Astrocyte (in vitro differentiated cells and primary cell): ENCODE measurements around the gene CDHR5. TPM values are rescaled to one million over a fixed set of nuclear protein-coding genes. Genes with fewer than 3 reads are reported as not detected.
A peak's percentile ranks its signal among the peaks of the same experiment; 100 is the strongest.

Experiments
- DNase-seq: peaks from one replicate; pipeline ENCODE4 v3.0.0-alpha.2; 2010; ENCODE audit warnings: low read depth
- FAIRE-seq: peaks from 2 replicates; lab custom pipeline; 2011; peaks lifted over from hg19 to GRCh38; lab: Jason Lieb, UNC
- H2AFZ ChIP-seq: 2 replicates; pipeline ENCODE4 v1.6.0; 2012; ENCODE audit warnings: low read depth, low read length, inconsistent platforms
- H3K27ac ChIP-seq: 2 replicates; pipeline ENCODE4 v1.5.1; 2011; ENCODE audit warnings: low read depth, low read length, inconsistent platforms
- H3K27me3 ChIP-seq: 2 replicates; pipeline ENCODE4 v1.6.0; 2011; ENCODE audit warnings: low read length, inconsistent platforms; ENCODE audit not compliant: insufficient read depth
- H3K36me3 ChIP-seq: 2 replicates; pipeline ENCODE4 v1.5.1; 2011; ENCODE audit warnings: low read length, inconsistent platforms; ENCODE audit not compliant: insufficient read depth
- H3K4me1 ChIP-seq: 2 replicates; pipeline ENCODE4 v1.5.1; 2011; ENCODE audit warnings: low read length, inconsistent platforms; ENCODE audit not compliant: insufficient read depth
- H3K4me2 ChIP-seq: 2 replicates; pipeline ENCODE4 v1.6.0; 2012; ENCODE audit warnings: low read length, inconsistent platforms
- H3K4me3 ChIP-seq: 2 replicates; pipeline ENCODE4 v1.5.1; 2011; ENCODE audit warnings: low read depth, mild to moderate bottlenecking, low read length, inconsistent platforms; ENCODE audit not compliant: insufficient read depth
- H3K79me2 ChIP-seq: 2 replicates; pipeline ENCODE4 v1.6.0; 2012; ENCODE audit warnings: mild to moderate bottlenecking, low read length, inconsistent platforms; ENCODE audit not compliant: insufficient read depth
- H3K9ac ChIP-seq: 2 replicates; pipeline ENCODE4 v1.6.0; 2012; ENCODE audit warnings: mild to moderate bottlenecking, low read length, inconsistent platforms
- H3K9me3 ChIP-seq: 2 replicates; pipeline ENCODE4 v1.5.1; 2012; ENCODE audit warnings: low read depth, mild to moderate bottlenecking, low read length, inconsistent platforms; ENCODE audit not compliant: insufficient read depth
- H4K20me1 ChIP-seq: 2 replicates; pipeline ENCODE4 v1.6.0; 2012; ENCODE audit warnings: low read length, inconsistent platforms; ENCODE audit not compliant: insufficient read depth
- H3K27ac Mint-ChIP-seq: one replicate; pipeline ENCODE4 v1.8.0; 2021; ENCODE audit warnings: mild to moderate bottlenecking, mixed read lengths; ENCODE audit not compliant: unreplicated experiment
- H3K27me3 Mint-ChIP-seq: one replicate; pipeline ENCODE4 v1.8.0; 2021; ENCODE audit warnings: low read depth, mixed read lengths; ENCODE audit not compliant: unreplicated experiment
- H3K36me3 Mint-ChIP-seq: one replicate; pipeline ENCODE4 v1.8.0; 2021; ENCODE audit warnings: low read depth, mixed read lengths; ENCODE audit not compliant: unreplicated experiment
- H3K4me1 Mint-ChIP-seq: one replicate; pipeline ENCODE4 v1.8.0; 2021; ENCODE audit warnings: low read depth, mixed read lengths; ENCODE audit not compliant: unreplicated experiment
- H3K4me3 Mint-ChIP-seq: one replicate; pipeline ENCODE4 v1.8.0; 2021; ENCODE audit warnings: mild to moderate bottlenecking, moderate library complexity, mixed read lengths; ENCODE audit not compliant: unreplicated experiment
- H3K9me3 Mint-ChIP-seq: one replicate; pipeline ENCODE4 v1.8.0; 2021; ENCODE audit warnings: mild to moderate bottlenecking, mixed read lengths; ENCODE audit not compliant: unreplicated experiment
- EZH2 ChIP-seq: IDR thresholded peaks from 2 replicates; pipeline ENCODE4 v1.6.1; 2012; ENCODE audit warnings: mild to moderate bottlenecking, low read length, inconsistent platforms; ENCODE audit not compliant: insufficient read depth
- total RNA-seq: library from RNA; stranded (reverse); gene quantifications from 2 replicates; pipeline ENCODE4 v1.2.1, GENCODE V29; 2021
- TF ChIP-seq, protein P1 (sequence below): IDR thresholded peaks from 2 replicates; pipeline ENCODE4 v1.5.1; 2011; ENCODE audit warnings: low read depth, mild to moderate bottlenecking, inconsistent platforms, low read length, moderate library complexity; ENCODE audit not compliant: insufficient read depth

Gene CDHR5
- total RNA-seq, 1 donor from 2014 or later: not detected

DNA sequence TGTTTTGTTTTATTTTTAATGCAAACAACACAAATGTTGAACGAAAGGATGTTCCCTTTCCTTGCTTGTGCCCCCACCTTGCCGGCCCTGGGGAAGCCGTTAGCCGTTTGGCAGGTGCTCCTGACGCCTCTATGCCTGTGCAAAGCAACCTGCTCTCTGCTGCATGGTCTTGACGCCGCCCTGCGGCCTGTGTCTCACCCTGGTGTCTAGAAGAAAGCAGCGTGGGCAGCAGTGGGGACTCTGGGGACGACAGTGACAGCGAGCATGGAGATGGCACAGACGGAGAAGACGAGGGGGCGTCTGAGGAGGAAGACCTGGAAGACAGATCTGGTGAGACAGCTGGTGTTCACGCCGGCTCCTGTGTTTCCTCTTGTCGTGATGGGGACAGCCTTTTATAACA is 43.0 kb downstream of the CDHR5 start:
- no peak for DNase-seq
- Histone ChIP-seq H2AFZ (no peak overlapping the region), H4K20me1 (peaks cover 79% of the 10 kb centered on the region), H3K9ac (no peak overlapping the region), H3K4me3 (no peak overlapping the region), H3K27ac (no peak overlapping the region), H3K36me3 (peaks cover 8% of the 10 kb centered on the region), H3K27me3 (no peaks in the 10 kb centered on the region), H3K79me2 (peaks cover 84% of the 10 kb centered on the region), H3K9me3 (no peaks in the 10 kb centered on the region), H3K4me1 (peaks cover 14% of the 10 kb centered on the region), H3K4me2 (no peak overlapping the region)
- TF ChIP-seq EZH2: no peak
- TF ChIP-seq, protein P1, sequence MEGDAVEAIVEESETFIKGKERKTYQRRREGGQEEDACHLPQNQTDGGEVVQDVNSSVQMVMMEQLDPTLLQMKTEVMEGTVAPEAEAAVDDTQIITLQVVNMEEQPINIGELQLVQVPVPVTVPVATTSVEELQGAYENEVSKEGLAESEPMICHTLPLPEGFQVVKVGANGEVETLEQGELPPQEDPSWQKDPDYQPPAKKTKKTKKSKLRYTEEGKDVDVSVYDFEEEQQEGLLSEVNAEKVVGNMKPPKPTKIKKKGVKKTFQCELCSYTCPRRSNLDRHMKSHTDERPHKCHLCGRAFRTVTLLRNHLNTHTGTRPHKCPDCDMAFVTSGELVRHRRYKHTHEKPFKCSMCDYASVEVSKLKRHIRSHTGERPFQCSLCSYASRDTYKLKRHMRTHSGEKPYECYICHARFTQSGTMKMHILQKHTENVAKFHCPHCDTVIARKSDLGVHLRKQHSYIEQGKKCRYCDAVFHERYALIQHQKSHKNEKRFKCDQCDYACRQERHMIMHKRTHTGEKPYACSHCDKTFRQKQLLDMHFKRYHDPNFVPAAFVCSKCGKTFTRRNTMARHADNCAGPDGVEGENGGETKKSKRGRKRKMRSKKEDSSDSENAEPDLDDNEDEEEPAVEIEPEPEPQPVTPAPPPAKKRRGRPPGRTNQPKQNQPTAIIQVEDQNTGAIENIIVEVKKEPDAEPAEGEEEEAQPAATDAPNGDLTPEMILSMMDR: no peak
- no peak for FAIRE-seq
- no peak overlapping the region for H3K4me3 Mint-ChIP-seq
- peaks cover 16% of the 10 kb centered on the region for H3K36me3 Mint-ChIP-seq
- H3K4me1 Mint-ChIP-seq: peaks cover 37% of the 10 kb centered on the region
- no peaks in the 10 kb centered on the region for H3K9me3 Mint-ChIP-seq
- no peaks in the 10 kb centered on the region for H3K27me3 Mint-ChIP-seq
- H3K27ac Mint-ChIP-seq: no peak overlapping the region

DNA sequence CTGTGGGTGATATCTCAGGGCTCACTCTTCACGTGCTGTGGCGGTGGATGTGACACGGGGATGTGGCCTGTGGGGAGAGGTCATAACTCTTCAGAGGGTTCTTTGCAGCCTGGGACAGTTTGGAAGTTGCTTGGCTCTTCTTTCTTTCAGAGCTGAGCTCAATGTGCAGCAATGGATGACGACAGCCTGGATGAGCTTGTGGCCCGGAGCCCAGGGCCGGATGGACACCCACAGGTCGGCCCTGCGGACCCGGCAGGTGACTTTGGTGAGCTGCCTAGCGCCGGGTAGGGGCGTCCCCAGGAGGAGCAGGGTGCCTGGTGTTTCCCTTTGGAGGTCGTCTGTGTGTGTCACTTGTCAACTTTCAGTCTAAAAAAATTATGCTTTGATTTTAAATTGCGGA is 43.4 kb downstream of the CDHR5 start:
- no peaks in the 10 kb centered on the region for H3K9me3 Mint-ChIP-seq
- Histone ChIP-seq H3K9ac (no peak overlapping the region), H4K20me1 (peaks cover 75% of the 10 kb centered on the region), H3K4me1 (peaks cover 14% of the 10 kb centered on the region), H3K36me3 (peaks cover 8% of the 10 kb centered on the region), H3K79me2 (peaks cover 81% of the 10 kb centered on the region), H3K27me3 (no peaks in the 10 kb centered on the region), H3K27ac (no peak overlapping the region), H3K4me2 (no peak overlapping the region), H2AFZ (no peak overlapping the region), H3K9me3 (no peaks in the 10 kb centered on the region), H3K4me3 (no peak overlapping the region)
- H3K36me3 Mint-ChIP-seq: peaks cover 13% of the 10 kb centered on the region
- peak overlapping the region; percentile 72 for H3K4me3 Mint-ChIP-seq
- H3K27me3 Mint-ChIP-seq: no peaks in the 10 kb centered on the region
- DNase-seq: no peak
- no peak overlapping the region for H3K27ac Mint-ChIP-seq
- peaks cover 34% of the 10 kb centered on the region for H3K4me1 Mint-ChIP-seq
- no peak for FAIRE-seq
- TF ChIP-seq EZH2: no peak
- TF ChIP-seq, protein P1: no peak

DNA sequence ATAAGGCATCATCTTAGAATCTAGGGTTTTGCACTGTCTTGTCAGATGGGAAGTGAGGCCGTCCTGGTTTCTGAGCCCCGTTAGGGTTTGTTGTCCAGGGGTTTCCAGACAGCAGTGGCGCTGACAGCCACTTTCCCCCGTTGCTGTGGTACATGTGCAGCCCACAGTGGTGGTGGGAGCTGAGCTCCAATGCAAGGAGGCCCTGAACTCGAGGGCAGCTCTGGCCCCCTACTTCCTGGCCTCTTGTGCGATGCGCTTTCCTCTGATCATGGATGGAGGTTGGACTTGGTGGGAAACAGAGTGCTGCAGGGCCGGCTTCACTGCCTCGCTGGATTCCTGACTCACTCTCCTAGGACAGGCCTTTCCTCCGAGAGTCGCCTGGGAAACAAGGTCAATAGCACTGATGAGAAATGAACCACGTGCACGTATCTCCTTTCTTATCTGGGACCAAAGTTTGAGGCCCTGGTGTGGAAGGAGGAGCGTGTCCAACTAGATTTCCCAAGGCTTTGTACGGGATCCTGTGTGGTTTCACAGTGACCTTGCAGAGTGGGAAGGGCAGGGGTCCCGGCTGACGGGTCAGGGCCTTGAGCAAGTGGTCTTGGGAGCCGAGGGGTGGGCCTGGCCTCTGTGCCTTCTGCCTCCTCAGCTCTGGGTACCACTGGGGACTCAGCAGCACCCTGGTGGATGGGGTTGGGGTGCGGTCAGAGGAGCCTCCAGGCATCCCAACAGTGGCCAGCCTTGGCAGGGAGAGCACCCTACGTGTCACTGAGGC is 44.7 kb downstream of the CDHR5 start:
- Mint-ChIP-seq H3K27ac (peak overlapping the region; percentile 58), H3K27me3 (peaks cover 2% of the 10 kb centered on the region)

More for the DNA sequence above, 44.7 kb downstream of the CDHR5 start:
- H3K36me3 ChIP-seq: peaks cover 5% of the 10 kb centered on the region
- H3K27me3 ChIP-seq: peaks cover 2% of the 10 kb centered on the region
- peaks cover 74% of the 10 kb centered on the region for H3K79me2 ChIP-seq
- H4K20me1 ChIP-seq: peaks cover 68% of the 10 kb centered on the region
- H3K4me1 Mint-ChIP-seq: peaks cover 32% of the 10 kb centered on the region
- no peak for TF ChIP-seq EZH2
- H3K9me3 Mint-ChIP-seq: no peaks in the 10 kb centered on the region
- peak overlapping the region; percentile 54 for H3K4me3 Mint-ChIP-seq
- no peaks in the 10 kb centered on the region for H3K9me3 ChIP-seq
- DNase-seq (no peak), FAIRE-seq (no peak)
- H3K4me1 ChIP-seq: peaks cover 14% of the 10 kb centered on the region
- no peak overlapping the region for H3K9ac ChIP-seq
- H3K27ac ChIP-seq: no peak overlapping the region
- no peak overlapping the region for H3K4me3 ChIP-seq
- peaks cover 12% of the 10 kb centered on the region for H3K36me3 Mint-ChIP-seq
- no peak overlapping the region for H2AFZ ChIP-seq
- peak overlapping the region; percentile 96 for H3K4me2 ChIP-seq
